Panc1 (cell line): ENCODE results near the gene SLC6A15. TPM values are rescaled to one million over a fixed set of nuclear protein-coding genes. Genes with fewer than 3 reads are reported as not detected.

Experiments
- ATAC-seq: fragments of 200-7000 bp; cut with Tn5 transposase; 2 replicates; pipeline ENCODE4 v1.9.1; 2020; ENCODE audit warnings: mild to moderate bottlenecking, moderate library complexity
- BruUV-seq: library from RNA; stranded (reverse); fragments of 400-500 nt; replicated peaks from 2 replicates; lab custom pipeline; 2021; lab: Mats Ljungman, UMichigan
- CTCF ChIA-PET: fragments of 300-600 bp; sonication (Branson Sonifier 250); formaldehyde crosslinking; loops from one replicate; lab custom pipeline; 2022; ENCODE audit warnings: antibody characterized with exemption; lab: Charles Lee
- POLR2A ChIA-PET: fragments of 300-600 bp; sonication (Branson Sonifier 250); formaldehyde crosslinking; loops from one replicate; lab custom pipeline; 2022; ENCODE audit warnings: antibody characterized with exemption; lab: Charles Lee
- DNase-seq: peaks from one replicate; pipeline ENCODE4 v3.0.0-alpha.2; 2010; ENCODE audit warnings: low read depth, low spot score
- H3K27ac ChIP-seq: 2 replicates; pipeline ENCODE4 v1.5.1; 2011; ENCODE audit warnings: mild to moderate bottlenecking, low read length, inconsistent platforms
- H3K27me3 ChIP-seq: fragments of 200-500 bp; sonication (Bioruptor generic); 2 replicates; pipeline ENCODE4 v1.6.0; 2014; ENCODE audit warnings: low read length, inconsistent platforms; ENCODE audit not compliant: control insufficient read depth, insufficient read depth
- H3K36me3 ChIP-seq: fragments of 200-500 bp; sonication (Bioruptor generic); 2 replicates; pipeline ENCODE4 v1.5.1; 2014; ENCODE audit warnings: inconsistent platforms, mild to moderate bottlenecking, low read length, moderate library complexity; ENCODE audit not compliant: control insufficient read depth, insufficient read depth
- H3K4me1 ChIP-seq: 2 replicates; pipeline ENCODE4 v1.5.1; 2011; ENCODE audit warnings: inconsistent platforms, mild to moderate bottlenecking, low read length, moderate library complexity; ENCODE audit not compliant: control insufficient read depth, insufficient read depth
- H3K4me3 ChIP-seq, 2 experiments: 2 replicates each; pipeline ENCODE4 v1.5.1; 2011 to 2012; ENCODE audit warnings: low read depth in 2 of 2, low read length in 2 of 2, mild to moderate bottlenecking in 2 of 2, inconsistent platforms in 1 of 2, moderate library complexity in 1 of 2
- H3K9me3 ChIP-seq: fragments of 200-500 bp; sonication (Bioruptor generic); 2 replicates; pipeline ENCODE4 v1.5.1; 2014; ENCODE audit warnings: low read depth, mild to moderate bottlenecking, inconsistent platforms, low read length, moderate library complexity; ENCODE audit not compliant: control insufficient read depth, insufficient read depth
- POLR2AphosphoS5 ChIP-seq: IDR thresholded peaks from 2 replicates; pipeline ENCODE4 v1.6.1; 2012; ENCODE audit warnings: mild to moderate bottlenecking, low read depth, low read length, moderate library complexity
- REST ChIP-seq, 2 experiments: IDR thresholded peaks; 2 replicates each; pipeline ENCODE4 v1.6.1; 2011 to 2012; ENCODE audit warnings: low read depth in 2 of 2, control low read depth in 1 of 2, low read length in 1 of 2, mild to moderate bottlenecking in 1 of 2, moderate library complexity in 1 of 2; ENCODE audit not compliant: insufficient read depth in 1 of 2
- SIN3A ChIP-seq: IDR thresholded peaks from 2 replicates; pipeline ENCODE4 v1.6.1; 2012; ENCODE audit warnings: low read depth, mild to moderate bottlenecking, low read length, moderate library complexity, borderline replicate concordance; ENCODE audit not compliant: insufficient read depth
- TCF7L2 ChIP-seq: IDR thresholded peaks from 2 replicates; pipeline ENCODE4 v1.6.1; 2011; ENCODE audit warnings: mild to moderate bottlenecking, low read depth, low read length, inconsistent platforms
- in situ Hi-C: cut with HindIII; loops from 2 replicates; pipeline ENCODE4 v1.10.0; 2016; ENCODE audit warnings: low sequenced_read_pairs, low pct_unique_long_range_greater_than_20kb
- intact Hi-C: fragments of 100-400 bp; cut with micrococcal nuclease; formaldehyde crosslinking; loops from one replicate; pipeline ENCODE4 v1.10.0; 2022; ENCODE audit not compliant: unreplicated experiment
- total RNA-seq: library from RNA; stranded (reverse); gene quantifications from one replicate; pipeline ENCODE4 v1.2.1, GENCODE V29; 2021; ENCODE audit not compliant: unreplicated experiment
- TF ChIP-seq, protein P1 (sequence below): fragments of 450-650 bp; IDR thresholded peaks from 2 replicates; pipeline ENCODE4 v1.5.1; 2017; ENCODE audit warnings: mild to moderate bottlenecking

The SLC6A15 gene
- total RNA-seq, 1 experiment from 2014 or later, result 0.36 TPM

GRCh38 chr12:84810611-84811010 is 102.0 kb downstream of the SLC6A15 start:
- no peaks in the 10 kb centered on the region for H3K9me3 ChIP-seq
- in situ Hi-C loops (no loop called here), intact Hi-C loops (no loop called here)
- ATAC-seq (no peak), DNase-seq (no peak)
- H3K36me3 ChIP-seq, result no peaks in the 10 kb centered on the region
- H3K4me3 ChIP-seq, result no peak overlapping the region
- H3K4me1 ChIP-seq, result no peaks in the 10 kb centered on the region
- no peak overlapping the region for H3K27ac ChIP-seq
- ChIA-PET POLR2A (interaction anchor here (0.6 kb wide), 1 partner anchor 152 kb away, joined by 3 read pairs; no protein-coding TSS in a partner anchor), CTCF (no interaction called here)
- TF ChIP-seq REST (IDR thresholded peaks at IDR 0.05; ENCODE audit: insufficient read depth in 1 of 2, low read depth in 2 of 2, low read length in 1 of 2), result no peak
- no peak for TF ChIP-seq SIN3A
- TF ChIP-seq POLR2AphosphoS5, result no peak
- TF ChIP-seq, protein P1, sequence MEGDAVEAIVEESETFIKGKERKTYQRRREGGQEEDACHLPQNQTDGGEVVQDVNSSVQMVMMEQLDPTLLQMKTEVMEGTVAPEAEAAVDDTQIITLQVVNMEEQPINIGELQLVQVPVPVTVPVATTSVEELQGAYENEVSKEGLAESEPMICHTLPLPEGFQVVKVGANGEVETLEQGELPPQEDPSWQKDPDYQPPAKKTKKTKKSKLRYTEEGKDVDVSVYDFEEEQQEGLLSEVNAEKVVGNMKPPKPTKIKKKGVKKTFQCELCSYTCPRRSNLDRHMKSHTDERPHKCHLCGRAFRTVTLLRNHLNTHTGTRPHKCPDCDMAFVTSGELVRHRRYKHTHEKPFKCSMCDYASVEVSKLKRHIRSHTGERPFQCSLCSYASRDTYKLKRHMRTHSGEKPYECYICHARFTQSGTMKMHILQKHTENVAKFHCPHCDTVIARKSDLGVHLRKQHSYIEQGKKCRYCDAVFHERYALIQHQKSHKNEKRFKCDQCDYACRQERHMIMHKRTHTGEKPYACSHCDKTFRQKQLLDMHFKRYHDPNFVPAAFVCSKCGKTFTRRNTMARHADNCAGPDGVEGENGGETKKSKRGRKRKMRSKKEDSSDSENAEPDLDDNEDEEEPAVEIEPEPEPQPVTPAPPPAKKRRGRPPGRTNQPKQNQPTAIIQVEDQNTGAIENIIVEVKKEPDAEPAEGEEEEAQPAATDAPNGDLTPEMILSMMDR, result no peak
- TF ChIP-seq TCF7L2, result no peak
- H3K27me3 ChIP-seq, result no peaks in the 10 kb centered on the region
- BruUV-seq, result no TSS peak

Other genes with a start within 250 kb of the SLC6A15 start
- not detected for gene TSPAN19, start 123.5 kb upstream of the SLC6A15 start, total RNA-seq
- gene LRRIQ1, start 123.6 kb upstream of the SLC6A15 start, total RNA-seq, result 0.15 TPM